Osteoblast (primary cell): Measurements from ENCODE around the gene KCNJ18. TPM values are rescaled to one million over a fixed set of nuclear protein-coding genes. Genes with fewer than 3 reads are reported as not detected.
"Not testable (repeated sequence)": the region's sequence is repeated elsewhere in the genome, so short reads cannot be mapped to it uniquely, and the experiment has no call there.

Experiments used
- DNase-seq: peaks from one replicate; pipeline ENCODE4 v3.0.0; 2011; ENCODE audit warnings: low spot score, mixed read lengths; ENCODE audit not compliant: insufficient read length; ENCODE audit errors: missing footprints
- H2AFZ ChIP-seq: 2 replicates; pipeline ENCODE4 v1.6.0; 2011; ENCODE audit warnings: mild to moderate bottlenecking, low read length
- H3K27ac ChIP-seq: 2 replicates; pipeline ENCODE4 v1.5.1; 2011; ENCODE audit warnings: mild to moderate bottlenecking, low read depth, low read length, moderate library complexity
- H3K27me3 ChIP-seq: 2 replicates; pipeline ENCODE4 v1.6.0; 2012; ENCODE audit warnings: mild to moderate bottlenecking, control low read depth, inconsistent platforms, low read length, moderate library complexity; ENCODE audit not compliant: insufficient read depth
- H3K36me3 ChIP-seq: 2 replicates; pipeline ENCODE4 v1.5.1; 2011; ENCODE audit warnings: mild to moderate bottlenecking, low read length, control low read depth, moderate library complexity; ENCODE audit not compliant: insufficient read depth
- H3K4me1 ChIP-seq: 2 replicates; pipeline ENCODE4 v1.5.1; 2011; ENCODE audit warnings: mild to moderate bottlenecking, low read length, control low read depth, moderate library complexity; ENCODE audit not compliant: insufficient read depth
- H3K4me2 ChIP-seq: 2 replicates; pipeline ENCODE4 v1.6.0; 2011; ENCODE audit warnings: mild to moderate bottlenecking, low read length; ENCODE audit not compliant: insufficient read depth
- H3K4me3 ChIP-seq: fragments of 200-600 bp; sonication (generic); 3 replicates; pipeline ENCODE4 v1.5.1; 2012; ENCODE audit warnings: mild to moderate bottlenecking, low read length, inconsistent platforms; ENCODE audit not compliant: insufficient read depth
- H3K79me2 ChIP-seq: 2 replicates; pipeline ENCODE4 v1.6.0; 2012; ENCODE audit warnings: mild to moderate bottlenecking, low read length, control low read depth, inconsistent platforms; ENCODE audit not compliant: insufficient read depth
- H3K9me3 ChIP-seq: 2 replicates; pipeline ENCODE4 v1.5.1; 2011; ENCODE audit warnings: low read depth, low read length, control low read depth
- H4K20me1 ChIP-seq: 2 replicates; pipeline ENCODE4 v1.6.0; 2012; ENCODE audit warnings: mild to moderate bottlenecking, low read length, control low read depth; ENCODE audit not compliant: insufficient read depth
- total RNA-seq: library from RNA; depleted of rRNA; stranded (reverse); fragments of >200 nt; gene quantifications from 2 replicates; pipeline ENCODE4 v1.2.3, GENCODE V29; 2012
- TF ChIP-seq, protein P1 (sequence below): IDR thresholded peaks from 2 replicates; pipeline ENCODE4 v1.5.1; 2011; ENCODE audit warnings: mild to moderate bottlenecking, low read depth, low read length, moderate library complexity; ENCODE audit errors: extremely low read depth

The KCNJ18 gene
- total RNA-seq, 1 donor, result not detected

DNA sequence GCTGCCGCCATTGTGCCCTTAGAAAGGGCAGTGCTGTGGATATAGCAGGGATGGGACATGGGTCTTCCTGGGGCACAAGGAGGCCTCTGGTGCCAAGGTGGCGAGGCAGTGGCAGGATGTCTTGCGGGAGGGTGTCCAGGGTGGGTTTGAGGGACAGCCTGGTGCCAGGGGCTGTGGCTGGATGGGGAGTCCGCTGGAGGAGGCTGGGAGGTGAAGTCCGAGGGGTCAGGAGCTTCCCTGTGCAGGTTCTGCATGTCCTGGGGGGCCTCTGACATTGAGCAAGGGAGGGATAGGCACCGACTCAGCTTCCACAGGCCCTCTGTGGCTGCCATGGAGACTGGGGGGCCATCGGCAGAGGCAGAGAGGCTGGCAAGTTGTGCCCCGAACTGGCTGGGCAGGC is 9.7 kb downstream of the KCNJ18 start:
- not testable (repeated sequence) for H3K4me3 ChIP-seq, H3K27me3 ChIP-seq, H3K4me1 ChIP-seq, H3K9me3 ChIP-seq, H3K27ac ChIP-seq, H4K20me1 ChIP-seq, H3K79me2 ChIP-seq, DNase-seq, H3K36me3 ChIP-seq, H3K4me2 ChIP-seq, H2AFZ ChIP-seq

DNA sequence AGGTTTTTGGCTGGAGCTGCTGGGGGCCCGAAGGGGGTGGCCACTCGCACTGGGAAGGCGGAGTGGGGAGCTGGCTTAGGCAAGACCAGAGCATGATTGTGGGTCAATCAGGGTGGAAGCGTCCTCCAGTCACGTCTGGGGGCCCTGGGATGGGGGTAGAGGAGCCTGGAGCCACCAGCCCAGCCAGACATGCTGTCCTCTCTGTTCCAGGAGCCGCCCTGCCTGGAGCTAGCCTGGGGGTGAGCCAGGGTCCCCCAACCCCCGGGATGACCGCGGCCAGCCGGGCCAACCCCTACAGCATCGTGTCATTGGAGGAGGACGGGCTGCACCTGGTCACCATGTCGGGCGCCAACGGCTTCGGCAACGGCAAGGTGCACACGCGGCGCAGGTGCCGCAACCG is 10.2 kb downstream of the KCNJ18 start:
- H3K79me2 ChIP-seq, H2AFZ ChIP-seq, H4K20me1 ChIP-seq, H3K4me3 ChIP-seq, H3K4me1 ChIP-seq, H3K27ac ChIP-seq, DNase-seq, H3K36me3 ChIP-seq, H3K27me3 ChIP-seq, H3K9me3 ChIP-seq, H3K4me2 ChIP-seq: not testable (repeated sequence)

DNA sequence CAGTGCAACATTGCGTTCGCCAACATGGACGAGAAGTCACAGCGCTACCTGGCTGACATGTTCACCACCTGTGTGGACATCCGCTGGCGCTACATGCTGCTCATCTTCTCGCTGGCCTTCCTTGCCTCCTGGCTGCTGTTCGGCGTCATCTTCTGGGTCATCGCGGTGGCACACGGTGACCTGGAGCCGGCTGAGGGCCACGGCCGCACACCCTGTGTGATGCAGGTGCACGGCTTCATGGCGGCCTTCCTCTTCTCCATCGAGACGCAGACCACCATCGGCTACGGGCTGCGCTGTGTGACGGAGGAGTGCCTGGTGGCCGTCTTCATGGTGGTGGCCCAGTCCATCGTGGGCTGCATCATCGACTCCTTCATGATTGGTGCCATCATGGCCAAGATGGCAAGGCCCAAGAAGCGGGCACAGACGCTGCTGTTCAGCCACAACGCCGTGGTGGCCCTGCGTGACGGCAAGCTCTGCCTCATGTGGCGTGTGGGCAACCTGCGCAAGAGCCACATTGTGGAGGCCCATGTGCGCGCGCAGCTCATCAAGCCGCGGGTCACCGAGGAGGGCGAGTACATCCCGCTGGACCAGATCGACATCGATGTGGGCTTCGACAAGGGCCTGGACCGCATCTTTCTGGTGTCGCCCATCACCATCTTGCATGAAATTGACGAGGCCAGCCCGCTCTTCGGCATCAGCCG is 10.8 kb downstream of the KCNJ18 start:
- not testable (repeated sequence) for H3K27ac ChIP-seq, DNase-seq, H4K20me1 ChIP-seq, H3K9me3 ChIP-seq, H3K36me3 ChIP-seq, H3K4me3 ChIP-seq, H3K27me3 ChIP-seq, H3K4me1 ChIP-seq, H3K4me2 ChIP-seq, H2AFZ ChIP-seq, H3K79me2 ChIP-seq

DNA sequence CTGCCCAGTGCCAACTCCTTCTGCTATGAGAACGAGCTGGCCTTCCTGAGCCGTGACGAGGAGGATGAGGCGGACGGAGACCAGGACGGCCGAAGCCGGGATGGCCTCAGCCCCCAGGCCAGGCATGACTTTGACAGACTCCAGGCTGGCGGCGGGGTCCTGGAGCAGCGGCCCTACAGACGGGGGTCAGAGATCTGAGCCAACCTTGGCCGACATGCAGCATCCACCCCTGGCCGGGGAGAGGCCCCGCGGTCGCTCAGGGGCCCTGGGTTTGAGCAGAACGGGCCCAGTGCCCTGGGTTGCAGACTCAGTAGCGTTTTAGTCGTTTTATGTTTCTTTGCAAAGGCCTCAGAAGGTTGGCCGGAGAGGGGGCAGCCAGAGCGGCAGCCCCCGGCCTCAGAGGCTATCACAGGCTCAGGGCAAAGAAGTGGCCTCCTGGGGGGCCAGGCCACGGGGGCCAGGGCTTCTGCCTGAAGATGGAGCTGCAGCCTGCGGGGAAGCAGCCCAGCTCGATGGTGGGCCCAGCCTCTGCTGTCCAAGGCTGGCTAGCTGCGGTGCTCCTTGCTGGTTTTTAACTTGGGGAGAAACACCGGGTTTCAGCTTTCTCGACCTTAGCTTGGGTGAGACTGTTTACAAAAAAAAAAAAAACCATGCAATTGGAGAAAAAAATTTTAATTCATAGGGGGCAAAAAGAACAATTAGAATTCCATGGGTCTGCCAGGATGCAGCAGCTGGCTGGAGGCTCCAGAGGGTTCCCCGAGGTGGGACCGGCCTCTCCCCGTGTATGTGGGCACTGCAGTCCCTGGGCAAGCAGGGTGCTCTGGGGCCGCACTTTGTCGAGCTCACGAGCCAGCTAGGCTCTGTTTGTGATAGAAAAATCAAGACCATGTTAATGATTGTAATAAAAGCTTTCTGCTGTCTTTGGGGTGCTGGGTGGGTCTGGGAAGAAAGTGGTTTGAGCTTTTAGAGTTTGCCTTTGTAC is 11.9 kb downstream of the KCNJ18 start:
- H2AFZ ChIP-seq, H3K27ac ChIP-seq, DNase-seq, H3K4me3 ChIP-seq, H3K4me1 ChIP-seq, H3K79me2 ChIP-seq, H3K36me3 ChIP-seq, H3K9me3 ChIP-seq, H3K27me3 ChIP-seq, H4K20me1 ChIP-seq, H3K4me2 ChIP-seq: not testable (repeated sequence)

DNA sequence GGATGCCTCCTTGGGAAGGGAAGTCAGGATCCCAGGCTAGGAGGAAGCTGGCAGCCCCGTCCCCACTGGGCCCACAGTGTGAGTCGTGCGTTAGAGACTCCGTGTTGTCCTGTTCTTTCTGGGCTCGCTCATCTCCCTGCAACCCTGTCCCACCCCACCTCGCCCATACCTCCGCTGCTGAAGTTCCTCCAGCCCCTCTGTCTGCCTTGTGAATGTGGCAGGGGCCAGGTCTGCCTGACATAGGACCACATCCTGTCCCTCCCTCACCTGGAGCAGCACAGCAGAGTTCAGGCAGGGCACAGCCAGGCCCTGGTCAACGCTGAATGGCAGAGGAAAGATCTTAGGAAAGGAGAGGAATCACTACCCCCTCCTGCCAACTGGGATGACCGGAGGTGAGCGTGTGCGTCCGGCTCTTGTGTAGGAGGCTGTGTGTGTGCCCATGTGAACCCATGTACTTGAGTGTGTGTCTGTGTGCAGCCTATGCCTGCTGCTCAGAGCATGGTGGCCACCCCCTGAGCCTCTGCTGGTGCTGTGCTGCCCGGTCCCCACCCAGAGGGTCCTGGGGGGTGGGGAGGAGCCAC is 12.8 kb downstream of the KCNJ18 start:
- Histone ChIP-seq H4K20me1 (no peaks in the 10 kb centered on the region), H2AFZ (no peak overlapping the region), H3K4me2 (no peak overlapping the region), H3K27ac (no peak overlapping the region), H3K79me2 (no peaks in the 10 kb centered on the region), H3K9me3 (no peaks in the 10 kb centered on the region), H3K4me3 (no peak overlapping the region), H3K36me3 (no peaks in the 10 kb centered on the region), H3K27me3 (no peaks in the 10 kb centered on the region), H3K4me1 (no peaks in the 10 kb centered on the region)
- TF ChIP-seq, protein P1, sequence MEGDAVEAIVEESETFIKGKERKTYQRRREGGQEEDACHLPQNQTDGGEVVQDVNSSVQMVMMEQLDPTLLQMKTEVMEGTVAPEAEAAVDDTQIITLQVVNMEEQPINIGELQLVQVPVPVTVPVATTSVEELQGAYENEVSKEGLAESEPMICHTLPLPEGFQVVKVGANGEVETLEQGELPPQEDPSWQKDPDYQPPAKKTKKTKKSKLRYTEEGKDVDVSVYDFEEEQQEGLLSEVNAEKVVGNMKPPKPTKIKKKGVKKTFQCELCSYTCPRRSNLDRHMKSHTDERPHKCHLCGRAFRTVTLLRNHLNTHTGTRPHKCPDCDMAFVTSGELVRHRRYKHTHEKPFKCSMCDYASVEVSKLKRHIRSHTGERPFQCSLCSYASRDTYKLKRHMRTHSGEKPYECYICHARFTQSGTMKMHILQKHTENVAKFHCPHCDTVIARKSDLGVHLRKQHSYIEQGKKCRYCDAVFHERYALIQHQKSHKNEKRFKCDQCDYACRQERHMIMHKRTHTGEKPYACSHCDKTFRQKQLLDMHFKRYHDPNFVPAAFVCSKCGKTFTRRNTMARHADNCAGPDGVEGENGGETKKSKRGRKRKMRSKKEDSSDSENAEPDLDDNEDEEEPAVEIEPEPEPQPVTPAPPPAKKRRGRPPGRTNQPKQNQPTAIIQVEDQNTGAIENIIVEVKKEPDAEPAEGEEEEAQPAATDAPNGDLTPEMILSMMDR, result no peak
- peak; percentile 44 for DNase-seq

DNA sequence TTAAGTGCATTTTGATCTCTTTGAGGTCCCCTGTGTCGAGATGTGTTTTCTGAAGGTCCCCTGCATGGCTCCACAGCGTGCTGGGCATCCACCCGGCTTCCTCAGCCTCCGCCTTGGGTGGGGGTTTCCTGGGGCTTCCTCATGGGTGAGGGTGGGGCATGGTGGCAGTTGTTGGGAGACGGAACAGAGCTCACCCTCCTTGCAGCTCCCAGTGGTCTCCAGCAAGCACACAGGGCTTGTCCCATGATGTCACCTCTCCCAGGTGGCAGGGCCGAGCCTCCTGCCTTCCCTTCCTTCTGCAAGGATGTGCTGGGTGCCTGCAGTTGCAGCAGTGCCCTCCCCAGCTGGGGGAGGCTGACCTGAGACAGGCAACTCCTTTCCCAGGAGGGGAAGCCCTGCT is 13.4 kb downstream of the KCNJ18 start:
- DNase-seq, H3K79me2 ChIP-seq, H3K4me2 ChIP-seq, H3K27ac ChIP-seq, H2AFZ ChIP-seq, H3K4me3 ChIP-seq, H4K20me1 ChIP-seq, H3K36me3 ChIP-seq, H3K9me3 ChIP-seq, H3K27me3 ChIP-seq, H3K4me1 ChIP-seq: not testable (repeated sequence)

DNA sequence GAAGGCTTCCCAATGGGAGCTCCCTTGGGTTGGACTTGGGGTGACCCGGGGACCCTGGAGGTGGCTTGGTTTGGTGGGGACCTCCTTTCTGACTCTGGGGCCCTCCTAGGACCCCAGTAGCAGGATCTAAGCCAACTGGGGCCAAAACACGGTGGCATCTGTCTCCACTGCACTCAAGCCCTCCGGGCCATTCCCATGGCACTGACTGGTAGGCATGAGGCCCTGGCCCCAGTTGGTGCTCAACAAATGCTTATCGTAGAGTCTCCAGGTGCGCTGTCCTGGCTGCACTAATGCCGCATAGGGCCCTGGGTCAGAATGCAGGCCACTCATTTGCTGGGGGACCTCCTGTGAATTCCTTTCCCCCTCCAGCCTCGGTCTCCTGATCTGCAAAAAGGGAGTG is 14.2 kb downstream of the KCNJ18 start:
- H2AFZ ChIP-seq, H3K4me1 ChIP-seq, H4K20me1 ChIP-seq, H3K9me3 ChIP-seq, H3K79me2 ChIP-seq, H3K27me3 ChIP-seq, H3K4me2 ChIP-seq, H3K27ac ChIP-seq, H3K4me3 ChIP-seq, DNase-seq, H3K36me3 ChIP-seq: not testable (repeated sequence)

DNA sequence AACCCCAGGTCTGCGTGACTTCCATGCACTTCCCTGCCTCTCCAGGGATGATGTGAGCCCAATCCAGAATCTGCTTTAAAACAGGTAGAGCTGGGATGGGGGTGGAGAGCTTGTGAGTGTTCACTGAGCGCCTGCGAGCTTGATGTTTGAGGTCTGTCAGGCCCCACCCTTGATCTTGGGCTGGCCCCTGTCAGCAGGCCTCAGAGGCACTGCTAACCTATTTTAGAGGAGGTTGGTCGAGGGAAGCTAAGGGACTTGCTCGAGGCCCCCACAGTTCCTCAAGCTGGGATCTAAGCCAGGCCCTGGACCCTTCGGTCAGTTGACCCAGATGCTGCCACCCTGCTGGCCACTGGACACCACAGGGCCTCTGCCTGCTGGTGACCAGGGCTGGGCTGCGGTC is 14.8 kb downstream of the KCNJ18 start:
- not testable (repeated sequence) for H3K27me3 ChIP-seq, H2AFZ ChIP-seq, H3K79me2 ChIP-seq, H3K4me2 ChIP-seq, H3K4me3 ChIP-seq, H3K9me3 ChIP-seq, H4K20me1 ChIP-seq, H3K27ac ChIP-seq, H3K4me1 ChIP-seq, H3K36me3 ChIP-seq
- peak; percentile 42 for DNase-seq
